Measurements from ENCODE around the gene UBE2E2.

The UBE2E2 gene

DNA sequence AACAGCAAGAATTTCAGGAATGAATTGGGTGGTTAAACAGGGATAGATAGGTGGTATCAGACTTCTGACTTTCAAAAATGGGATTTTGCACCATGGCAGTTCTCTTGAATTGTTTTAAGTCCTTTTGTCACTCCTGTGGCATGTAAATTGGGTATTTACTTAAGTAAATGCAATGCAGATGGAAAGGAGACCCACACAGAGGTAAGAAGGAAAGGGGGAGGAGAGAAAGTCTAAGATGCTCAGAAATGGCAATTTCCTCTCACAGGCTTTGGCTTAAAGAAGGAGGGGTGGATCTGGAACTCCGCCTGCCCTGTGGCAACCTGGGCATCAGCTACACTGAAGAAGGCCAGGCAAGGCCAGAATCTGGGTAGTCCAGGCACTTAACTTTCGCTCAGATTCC, 405.5 kb downstream of the UBE2E2 start:
- Histone ChIP-seq H3K18ac (ENCODE audit: low read length) (peak overlapping the region; percentile 1), H3K4ac (ENCODE audit: low read length) (no peak overlapping the region), H2AFZ (ENCODE audit: low read length) (no peak overlapping the region), H3K27ac (replicated peaks; ENCODE audit: low read length) (no peak overlapping the region), H2AK5ac (ENCODE audit: low read depth, low read length) (no peak overlapping the region), H3K4me1 (ENCODE audit: control insufficient read depth in 2 of 2, insufficient read depth in 1 of 2, low read depth in 1 of 2, low read length in 2 of 2) (peaks cover 0 to 2% of the 10 kb centered on the region in 2 donors), H3K4me2 (ENCODE audit: insufficient read depth, low read length, poor library complexity, severe bottlenecking) (no peak overlapping the region), H4K8ac (ENCODE audit: low read depth, low read length) (no peak overlapping the region), H3K4me3 (ENCODE audit: low read length in 2 of 2) (no peak overlapping the region), H3K14ac (ENCODE audit: low read length) (no peak overlapping the region), H3K27me3 (ENCODE audit: control insufficient read depth in 3 of 3, insufficient read depth in 3 of 3, low read depth in 1 of 3, low read length in 3 of 3) (no peaks in the 10 kb centered on the region), H4K91ac (ENCODE audit: low read depth, low read length, poor library complexity) (no peak overlapping the region), H3K23ac (ENCODE audit: low read depth, low read length, poor library complexity) (no peak overlapping the region), H2BK15ac (ENCODE audit: low read length) (no peak overlapping the region), H2BK12ac (ENCODE audit: low read length) (no peak overlapping the region), H3K9ac (ENCODE audit: low read depth, low read length, poor library complexity) (no peak overlapping the region), H3K36me3 (replicated peaks in 1 of 2; ENCODE audit: control insufficient read depth in 2 of 2, insufficient read depth in 2 of 2, low read length in 2 of 2) (no peaks in the 10 kb centered on the region), H3K9me3 (replicated peaks in 1 of 2; ENCODE audit: control insufficient read depth in 2 of 2, insufficient read depth in 1 of 2, low read depth in 1 of 2, low read length in 2 of 2) (peaks cover 0 to 1% of the 10 kb centered on the region in 2 donors), H2BK120ac (ENCODE audit: low read depth, low read length) (no peak overlapping the region), H3K79me1 (ENCODE audit: low read depth, low read length) (no peaks in the 10 kb centered on the region), H2BK5ac (ENCODE audit: low read length) (no peak overlapping the region)
- DNase-seq (ENCODE audit: low spot score), result no peak
- WGBS, 2 donors (ENCODE audit: extremely low coverage in 2 of 2, insufficient read length in 2 of 2, insufficient replicate concordance in 1 of 2), result no CpG with 5 or more reads among the region's 2 CpGs

DNA sequence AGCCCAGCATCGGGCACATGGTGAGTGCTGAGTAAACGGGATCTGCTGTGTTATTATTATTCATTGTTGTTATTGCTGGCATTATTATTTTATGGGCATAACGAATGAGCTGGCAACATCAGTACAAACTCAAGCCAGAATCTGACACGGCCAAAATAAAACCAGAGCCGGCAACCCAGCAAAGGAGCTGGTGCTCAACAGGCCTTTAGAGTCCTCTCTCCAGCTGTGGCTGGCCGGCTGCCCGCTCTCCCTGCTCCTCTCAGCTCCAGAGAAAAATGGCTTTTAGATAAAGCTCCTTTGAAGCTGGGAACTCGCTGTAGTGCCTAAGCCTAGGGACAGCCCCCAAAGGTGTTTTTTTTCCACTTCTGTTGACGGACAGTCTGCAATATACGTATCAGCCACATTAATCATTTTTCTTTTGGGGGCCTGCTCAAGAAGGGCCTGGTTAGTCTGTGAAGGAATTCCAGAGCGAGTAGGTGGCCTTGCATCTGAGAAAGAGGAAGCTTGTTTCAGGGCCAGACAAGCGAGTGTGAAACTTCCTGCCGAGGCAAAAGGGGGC, 408.7 kb downstream of the UBE2E2 start:
- no peak overlapping the region for H4K8ac ChIP-seq (ENCODE audit: low read depth, low read length)
- no peak overlapping the region for H2BK5ac ChIP-seq (ENCODE audit: low read length)
- no peak overlapping the region for H3K4me2 ChIP-seq (ENCODE audit: insufficient read depth, low read length, poor library complexity, severe bottlenecking)
- peaks cover 0 to 2% of the 10 kb centered on the region in 2 donors for H3K4me1 ChIP-seq (ENCODE audit: control insufficient read depth in 2 of 2, insufficient read depth in 1 of 2, low read depth in 1 of 2, low read length in 2 of 2)
- H4K91ac ChIP-seq (ENCODE audit: low read depth, low read length, poor library complexity), result no peak overlapping the region
- H2AK5ac ChIP-seq (ENCODE audit: low read depth, low read length), result no peak overlapping the region
- no peak overlapping the region for H3K27ac ChIP-seq (replicated peaks; ENCODE audit: low read length)
- H3K4me3 ChIP-seq (ENCODE audit: low read length in 2 of 2), result no peak overlapping the region
- WGBS, 2 donors (ENCODE audit: extremely low coverage in 2 of 2, insufficient read length in 2 of 2, insufficient replicate concordance in 1 of 2), result no CpG with 5 or more reads among the region's 13 CpGs
- H3K27me3 ChIP-seq (ENCODE audit: control insufficient read depth in 3 of 3, insufficient read depth in 3 of 3, low read depth in 1 of 3, low read length in 3 of 3), result no peaks in the 10 kb centered on the region
- H3K36me3 ChIP-seq (replicated peaks in 1 of 2; ENCODE audit: control insufficient read depth in 2 of 2, insufficient read depth in 2 of 2, low read length in 2 of 2), result no peaks in the 10 kb centered on the region
- no peaks in the 10 kb centered on the region for H3K79me1 ChIP-seq (ENCODE audit: low read depth, low read length)
- no peak overlapping the region for H2BK12ac ChIP-seq (ENCODE audit: low read length)
- H3K23ac ChIP-seq (ENCODE audit: low read depth, low read length, poor library complexity), result no peak overlapping the region
- no peak overlapping the region for H2BK120ac ChIP-seq (ENCODE audit: low read depth, low read length)
- no peak for DNase-seq (ENCODE audit: low spot score)
- no peak overlapping the region for H3K18ac ChIP-seq (ENCODE audit: low read length)
- no peak overlapping the region for H3K9ac ChIP-seq (ENCODE audit: low read depth, low read length, poor library complexity)
- no peak overlapping the region for H3K4ac ChIP-seq (ENCODE audit: low read length)
- H2AFZ ChIP-seq (ENCODE audit: low read length), result peak overlapping the region; percentile 56
- no peak overlapping the region for H2BK15ac ChIP-seq (ENCODE audit: low read length)
- H3K14ac ChIP-seq (ENCODE audit: low read length), result no peak overlapping the region
- H3K9me3 ChIP-seq (replicated peaks in 1 of 2; ENCODE audit: control insufficient read depth in 2 of 2, insufficient read depth in 1 of 2, low read depth in 1 of 2, low read length in 2 of 2), result no peaks in the 10 kb centered on the region

DNA sequence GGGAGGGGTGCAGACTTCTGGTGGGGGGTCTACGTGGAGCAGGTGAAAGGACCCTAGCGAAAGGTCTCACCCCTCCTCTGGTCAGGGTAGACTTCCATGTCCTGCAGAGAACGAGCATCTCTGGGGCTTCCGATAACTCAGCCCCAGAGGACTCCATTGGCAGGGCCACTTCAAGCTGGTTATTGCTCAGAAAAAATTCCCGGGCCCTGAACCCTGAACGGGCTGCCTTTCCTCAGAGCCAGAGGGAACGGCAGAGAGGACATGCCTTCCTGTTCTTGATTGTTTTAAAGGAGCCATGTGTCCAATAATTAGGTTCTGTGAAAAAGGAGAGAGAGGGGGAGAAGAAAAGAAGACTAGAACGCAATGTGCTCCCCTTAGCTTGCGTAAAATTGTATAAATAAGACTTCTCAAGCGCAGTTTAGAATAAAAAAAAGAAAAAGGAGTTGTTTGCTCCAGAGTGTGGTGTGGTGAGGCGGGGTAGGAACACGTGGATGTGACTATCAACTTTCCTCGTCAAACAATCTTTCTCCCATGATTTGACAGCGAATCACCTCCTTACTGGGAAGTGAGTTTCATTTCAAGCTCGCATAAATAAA, 409.3 kb downstream of the UBE2E2 start:
- Histone ChIP-seq H4K91ac (ENCODE audit: low read depth, low read length, poor library complexity) (no peak overlapping the region), H2BK15ac (ENCODE audit: low read length) (no peak overlapping the region), H3K23ac (ENCODE audit: low read depth, low read length, poor library complexity) (no peak overlapping the region), H4K8ac (ENCODE audit: low read depth, low read length) (no peak overlapping the region), H3K9me3 (replicated peaks in 1 of 2; ENCODE audit: control insufficient read depth in 2 of 2, insufficient read depth in 1 of 2, low read depth in 1 of 2, low read length in 2 of 2) (no peaks in the 10 kb centered on the region), H3K27ac (replicated peaks; ENCODE audit: low read length) (no peak overlapping the region), H3K36me3 (replicated peaks in 1 of 2; ENCODE audit: control insufficient read depth in 2 of 2, insufficient read depth in 2 of 2, low read length in 2 of 2) (no peaks in the 10 kb centered on the region), H2AFZ (ENCODE audit: low read length) (peak overlapping the region; percentile 56), H3K79me1 (ENCODE audit: low read depth, low read length) (no peaks in the 10 kb centered on the region), H3K14ac (ENCODE audit: low read length) (no peak overlapping the region), H3K4me1 (ENCODE audit: control insufficient read depth in 2 of 2, insufficient read depth in 1 of 2, low read depth in 1 of 2, low read length in 2 of 2) (peaks cover 0 to 2% of the 10 kb centered on the region in 2 donors), H2BK5ac (ENCODE audit: low read length) (no peak overlapping the region), H3K27me3 (ENCODE audit: control insufficient read depth in 3 of 3, insufficient read depth in 3 of 3, low read depth in 1 of 3, low read length in 3 of 3) (no peaks in the 10 kb centered on the region), H3K9ac (ENCODE audit: low read depth, low read length, poor library complexity) (no peak overlapping the region), H3K18ac (ENCODE audit: low read length) (no peak overlapping the region), H3K4ac (ENCODE audit: low read length) (no peak overlapping the region), H3K4me3 (ENCODE audit: low read length in 2 of 2) (no peak overlapping the region), H2BK120ac (ENCODE audit: low read depth, low read length) (no peak overlapping the region), H3K4me2 (ENCODE audit: insufficient read depth, low read length, poor library complexity, severe bottlenecking) (no peak overlapping the region), H2AK5ac (ENCODE audit: low read depth, low read length) (no peak overlapping the region), H2BK12ac (ENCODE audit: low read length) (no peak overlapping the region)
- WGBS, 2 donors (ENCODE audit: extremely low coverage in 2 of 2, insufficient read length in 2 of 2, insufficient replicate concordance in 1 of 2), result no CpG with 5 or more reads among the region's 15 CpGs
- no peak for DNase-seq (ENCODE audit: low spot score)

DNA sequence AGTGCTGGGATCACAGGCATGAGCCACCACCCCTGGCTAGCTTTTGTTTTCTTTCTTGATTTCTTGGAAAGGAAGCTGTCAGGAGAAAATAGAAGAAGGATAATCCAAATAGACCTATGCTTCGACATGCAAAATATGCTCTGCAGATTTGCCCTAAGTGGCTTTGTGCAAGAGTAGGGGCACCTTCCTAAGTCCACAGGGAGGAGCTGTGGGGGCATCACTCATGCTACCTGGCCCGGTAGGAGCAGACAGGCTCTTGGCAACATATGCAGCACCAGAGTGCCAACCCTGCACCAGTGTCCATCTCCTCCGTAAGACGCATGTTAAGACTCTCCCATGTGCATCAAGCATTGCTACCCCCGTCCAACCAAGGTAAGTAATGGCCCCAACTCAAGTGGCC, 411.9 kb downstream of the UBE2E2 start:
- no peaks in the 10 kb centered on the region for H3K36me3 ChIP-seq (replicated peaks in 1 of 2; ENCODE audit: control insufficient read depth in 2 of 2, insufficient read depth in 2 of 2, low read length in 2 of 2)
- H2BK15ac ChIP-seq (ENCODE audit: low read length), result no peak overlapping the region
- no peak for DNase-seq (ENCODE audit: low spot score)

More for the DNA sequence above, 411.9 kb downstream of the UBE2E2 start:
- Histone ChIP-seq H2BK5ac (ENCODE audit: low read length) (no peak overlapping the region), H3K9ac (ENCODE audit: low read depth, low read length, poor library complexity) (no peak overlapping the region), H2BK12ac (ENCODE audit: low read length) (no peak overlapping the region), H3K27me3 (ENCODE audit: control insufficient read depth in 3 of 3, insufficient read depth in 3 of 3, low read depth in 1 of 3, low read length in 3 of 3) (no peaks in the 10 kb centered on the region), H2AFZ (ENCODE audit: low read length) (no peak overlapping the region), H3K79me1 (ENCODE audit: low read depth, low read length) (no peaks in the 10 kb centered on the region), H3K27ac (replicated peaks; ENCODE audit: low read length) (no peak overlapping the region), H3K9me3 (replicated peaks in 1 of 2; ENCODE audit: control insufficient read depth in 2 of 2, insufficient read depth in 1 of 2, low read depth in 1 of 2, low read length in 2 of 2) (no peaks in the 10 kb centered on the region), H4K8ac (ENCODE audit: low read depth, low read length) (no peak overlapping the region), H2AK5ac (ENCODE audit: low read depth, low read length) (peak overlapping the region; percentile 25), H3K4me3 (ENCODE audit: low read length in 2 of 2) (no peak overlapping the region), H3K14ac (ENCODE audit: low read length) (no peak overlapping the region), H2BK120ac (ENCODE audit: low read depth, low read length) (no peak overlapping the region), H3K18ac (ENCODE audit: low read length) (no peak overlapping the region), H3K4ac (ENCODE audit: low read length) (no peak overlapping the region), H3K4me2 (ENCODE audit: insufficient read depth, low read length, poor library complexity, severe bottlenecking) (no peak overlapping the region), H4K91ac (ENCODE audit: low read depth, low read length, poor library complexity) (no peak overlapping the region), H3K23ac (ENCODE audit: low read depth, low read length, poor library complexity) (no peak overlapping the region), H3K4me1 (ENCODE audit: control insufficient read depth in 2 of 2, insufficient read depth in 1 of 2, low read depth in 1 of 2, low read length in 2 of 2) (no peaks in the 10 kb centered on the region)
- no CpG with 5 or more reads among the region's 5 CpGs for WGBS, 2 donors (ENCODE audit: extremely low coverage in 2 of 2, insufficient read length in 2 of 2, insufficient replicate concordance in 1 of 2)
